ENCODE data around the gene RAB22A.

- TF ChIP-seq SMARCE1 (IDR thresholded peaks at IDR 0.05) (no peak), ZNF165 (CRISPR knock-in tag; IDR thresholded peaks at IDR 0.05; ENCODE audit: borderline replicate concordance) (no peak), FOXP1 (CRISPR knock-in tag; IDR thresholded peaks at IDR 0.05) (no peak)
Measured at GRCh38 chr20:58393299-58393698, 83.8 kb downstream of the RAB22A start.
